Activated CD4-positive, alpha-beta T cell treated with anti-CD3 and anti-CD28 coated beads, Interleukin-2, amount 50 U/mL, for 24 hours (primary cell): Measurements from ENCODE around the gene ICAM5.
"Not testable (repeated sequence)": the region's sequence is repeated elsewhere in the genome, so short reads cannot be mapped to it uniquely, and the experiment has no call there.

Experiments
- DNase-seq, 2 donors: peaks; one replicate each; pipeline ENCODE4 v3.0.0-alpha.2; 2020; ENCODE audit warnings: low read depth in 1 of 2, low spot score in 1 of 2

Gene ICAM5

GRCh38 chr19:10318807-10319682, 29.3 kb downstream of the ICAM5 start:
- no peak for DNase-seq

GRCh38 chr19:10320602-10321416, 31.1 kb downstream of the ICAM5 start:
- no peak for DNase-seq

- no peak for DNase-seq
Measured at GRCh38 chr19:10321417-10321797, 31.7 kb downstream of the ICAM5 start.

DNA sequence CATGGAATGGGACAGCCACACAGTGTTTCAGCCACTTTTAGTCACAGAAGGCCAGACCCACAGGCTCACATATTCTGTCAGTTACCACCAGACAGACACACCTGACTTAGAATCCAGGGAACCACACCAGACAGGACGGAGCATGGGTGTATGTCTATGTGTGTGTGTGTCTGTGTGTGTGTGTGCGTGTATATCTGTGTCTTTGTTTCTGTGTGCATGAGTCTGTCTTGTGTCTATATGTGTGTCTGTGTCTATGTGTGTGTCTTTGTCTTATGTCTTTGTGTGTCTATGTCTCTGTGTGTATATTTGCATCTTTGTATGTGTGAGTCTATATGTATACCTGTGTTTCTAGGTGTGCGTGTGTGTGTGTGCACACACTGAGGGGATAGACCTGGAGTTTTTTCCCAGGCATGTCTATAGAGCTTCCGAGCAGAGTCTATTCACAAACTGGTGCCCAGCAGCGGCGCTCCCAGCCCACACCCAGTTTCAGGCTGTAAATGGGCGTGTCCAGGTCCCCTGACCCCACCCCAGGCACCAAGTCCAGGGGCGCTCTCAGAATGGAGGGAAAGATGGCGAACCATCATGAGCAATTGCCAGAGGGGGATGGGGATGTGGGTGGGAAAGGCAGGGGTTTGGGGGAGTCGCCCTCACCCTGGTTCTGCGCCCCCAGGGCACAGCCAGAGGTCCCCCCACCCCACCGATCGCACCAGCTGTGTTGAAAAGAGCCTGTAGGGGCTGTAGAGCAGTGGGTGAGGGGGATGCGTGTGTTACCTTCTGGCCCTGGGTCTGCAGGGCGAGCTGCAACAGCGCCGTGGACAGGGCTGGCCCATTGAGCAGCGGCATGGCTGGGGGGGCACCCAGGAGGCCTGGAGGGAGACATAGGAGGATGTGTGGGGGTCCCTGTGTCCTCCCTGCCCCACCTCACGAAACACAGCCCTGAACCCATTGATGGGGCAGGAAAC, 32.4 kb downstream of the ICAM5 start:
- no peak for DNase-seq

DNA sequence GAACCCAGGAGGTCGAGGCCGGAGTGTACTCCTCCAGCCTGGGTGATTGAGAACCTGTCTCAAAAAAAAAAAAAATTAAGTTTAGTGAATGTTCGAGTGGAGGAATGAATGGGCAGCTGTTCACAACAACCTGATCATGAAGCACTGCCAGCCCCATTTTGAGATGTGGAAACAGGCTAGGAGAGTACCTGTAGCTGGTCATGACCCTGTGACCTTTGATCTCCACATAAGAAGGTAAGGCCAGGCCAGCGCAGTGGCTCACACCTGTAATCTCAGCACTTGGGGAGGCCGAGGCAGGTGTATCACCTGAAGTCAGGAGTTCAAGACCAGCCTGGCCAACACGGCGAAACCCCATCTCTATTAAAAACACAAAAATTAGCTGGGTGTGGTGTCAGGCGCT, 36.0 kb downstream of the ICAM5 start:
- DNase-seq, result no peak

DNA sequence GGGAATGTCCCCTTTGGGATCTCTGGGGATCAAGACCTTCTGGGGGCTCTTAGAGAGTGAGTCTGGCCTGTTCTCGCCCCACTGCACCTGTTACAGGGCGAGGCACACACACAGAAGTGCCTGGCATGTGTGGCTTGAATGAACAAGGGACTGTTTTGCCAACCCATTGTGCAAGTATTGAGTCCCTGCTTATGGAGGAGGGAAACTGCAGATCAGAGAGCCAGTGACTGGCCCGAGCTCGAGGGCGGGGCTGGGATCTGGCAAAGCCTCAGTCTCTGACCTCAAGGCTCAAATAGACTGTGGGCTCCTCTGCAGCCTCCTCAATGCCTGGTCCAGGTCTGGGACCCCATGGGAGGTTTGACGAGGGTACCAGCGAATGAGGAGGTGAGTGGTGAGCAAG, 38.0 kb downstream of the ICAM5 start:
- DNase-seq, result no peak

DNA sequence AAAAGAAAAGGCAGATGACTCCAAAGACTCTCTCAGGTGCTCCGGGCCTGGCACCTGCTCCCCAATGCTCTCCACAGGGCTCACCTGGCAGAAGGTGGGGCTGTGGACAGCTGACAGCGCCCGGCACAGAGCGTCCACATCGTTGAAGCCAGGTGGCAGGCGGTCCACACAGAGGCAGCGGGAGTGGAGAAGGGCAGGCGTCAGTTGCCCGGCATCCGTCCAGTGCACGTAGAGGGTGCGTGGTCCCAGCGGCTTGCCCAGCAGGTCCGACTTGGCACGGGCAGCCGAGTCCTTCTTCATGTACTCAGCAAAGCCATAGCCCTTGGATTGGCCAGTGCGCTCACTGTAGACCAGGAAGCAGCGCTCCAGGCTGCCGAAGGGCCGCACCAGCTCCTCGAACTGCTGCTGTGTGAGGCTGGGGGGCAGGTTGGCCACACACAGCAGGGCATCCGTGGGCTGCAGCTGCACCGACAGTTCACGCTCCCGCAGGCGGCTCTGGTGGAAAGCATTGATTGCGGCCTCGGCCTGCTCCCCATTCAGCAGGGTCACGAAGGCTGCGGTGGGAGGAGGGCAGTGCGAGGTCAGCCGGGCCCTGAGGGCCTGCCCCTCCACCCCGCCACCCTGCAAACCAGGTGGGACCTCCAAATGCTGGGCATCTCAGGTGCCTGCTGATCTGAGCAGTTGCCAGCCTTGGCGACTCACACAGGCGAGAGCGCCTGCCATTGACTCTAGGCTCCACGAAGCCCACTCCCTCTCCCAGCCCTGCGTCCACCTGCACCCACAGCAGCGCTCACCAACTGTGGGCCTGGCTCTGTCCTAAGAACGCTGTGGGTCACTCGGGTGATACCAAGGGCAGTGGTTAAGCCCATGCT, 39.0 kb downstream of the ICAM5 start:
- no peak for DNase-seq

DNA sequence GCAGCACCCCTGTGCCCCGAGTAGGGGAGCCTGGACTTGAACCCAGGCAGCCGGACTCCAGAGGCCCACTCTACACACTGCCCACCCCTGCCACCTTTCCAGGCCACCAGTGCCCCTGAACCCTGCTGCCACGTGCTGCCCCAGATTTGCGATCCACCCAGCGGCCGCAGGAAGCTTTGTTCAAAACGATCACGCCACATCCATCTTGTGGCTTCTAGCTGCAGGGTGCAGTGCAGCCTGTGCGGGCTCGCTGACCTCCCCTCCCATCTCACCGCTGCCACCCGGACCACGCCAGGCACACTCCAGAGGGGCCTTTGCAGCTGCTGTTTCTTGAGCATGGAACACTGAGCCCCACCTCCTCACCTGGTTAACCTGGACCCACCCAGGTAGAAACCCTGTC, 39.8 kb downstream of the ICAM5 start:
- DNase-seq, result no peak

DNA sequence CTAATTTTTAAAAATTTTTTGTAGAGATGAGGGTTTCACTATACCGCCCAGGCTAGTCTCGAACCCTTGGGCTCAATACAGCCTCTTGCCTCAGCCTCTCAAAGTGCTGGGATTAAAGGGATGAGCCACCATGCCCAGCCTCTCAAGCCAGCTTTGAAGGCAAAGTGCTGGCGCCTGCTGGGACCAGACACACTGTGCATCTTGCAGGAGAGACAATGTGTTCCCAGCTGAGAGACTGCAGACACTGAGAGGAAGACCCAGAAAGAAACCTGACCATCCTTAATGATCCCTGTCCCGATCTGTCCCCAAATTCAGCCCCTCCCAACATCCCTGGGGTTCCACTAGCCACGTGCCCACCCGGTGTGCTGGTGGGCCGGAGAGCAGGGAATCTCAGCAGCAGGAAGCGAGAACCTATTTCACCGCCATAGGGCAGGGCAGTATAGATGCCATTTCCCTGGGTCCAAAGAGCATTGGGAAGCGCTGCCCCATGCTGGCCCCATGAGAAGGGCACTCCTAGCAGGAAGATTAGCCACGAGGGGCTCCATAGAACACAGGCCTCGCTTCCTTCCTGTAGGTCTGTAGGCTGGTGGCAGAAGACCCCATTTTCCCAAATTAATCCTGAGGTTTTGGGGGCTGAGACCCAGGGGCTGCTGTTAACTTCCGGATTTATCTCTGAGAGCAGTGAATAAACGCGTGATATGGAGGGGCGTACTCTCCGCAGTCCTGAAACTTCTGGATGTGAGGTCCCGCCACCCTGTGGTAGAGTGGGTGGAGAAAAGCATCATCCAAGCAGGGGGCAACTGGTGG, 42.6 kb downstream of the ICAM5 start:
- DNase-seq, result no peak

DNA sequence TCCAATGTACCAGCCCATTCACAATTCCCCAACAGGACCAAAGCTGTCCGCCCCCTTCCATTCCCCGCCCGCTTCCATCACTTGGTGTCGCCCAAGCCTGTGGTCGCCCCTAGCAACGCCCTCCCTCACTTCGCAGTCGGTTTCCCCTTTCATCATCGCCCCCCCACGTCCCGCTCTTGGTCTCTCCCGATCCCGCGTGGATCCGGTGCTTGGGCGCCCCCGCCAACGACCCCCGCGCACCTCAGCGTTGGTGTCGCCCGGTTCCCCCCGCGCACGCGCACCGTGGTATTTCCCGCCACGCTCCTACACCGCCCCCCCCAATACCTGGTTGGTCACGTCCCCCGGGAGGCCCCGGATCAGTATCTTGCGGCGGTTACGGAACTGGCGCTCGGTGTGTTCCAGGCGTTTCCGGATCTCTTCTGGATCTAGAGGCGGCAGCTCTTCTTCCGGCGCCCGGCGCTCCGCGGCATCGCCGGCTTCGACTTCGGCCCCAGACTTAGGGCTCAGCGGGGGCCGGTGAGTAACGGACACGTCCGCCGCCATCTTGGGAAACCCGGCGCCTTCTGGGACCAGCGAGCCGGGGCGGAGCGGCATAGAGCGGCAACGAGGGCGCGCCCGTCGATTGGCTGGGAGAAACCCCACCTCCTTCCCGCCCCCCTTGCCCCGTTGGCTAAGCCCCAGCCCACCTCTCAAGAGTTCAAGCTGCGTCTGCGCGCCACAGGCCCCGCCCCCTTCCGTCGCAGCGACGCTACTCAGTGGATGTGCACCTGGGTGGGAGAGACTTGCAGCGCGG, 43.4 kb downstream of the ICAM5 start, which contains the start of gene RAVER1:
Gene RAVER1, minus strand, starts transcription at position 565 of the 793 bp plus-strand sequence. Its CDS starts 22 bp downstream, at position 543.
- DNase-seq, result peak; percentile 95 to 97

DNA sequence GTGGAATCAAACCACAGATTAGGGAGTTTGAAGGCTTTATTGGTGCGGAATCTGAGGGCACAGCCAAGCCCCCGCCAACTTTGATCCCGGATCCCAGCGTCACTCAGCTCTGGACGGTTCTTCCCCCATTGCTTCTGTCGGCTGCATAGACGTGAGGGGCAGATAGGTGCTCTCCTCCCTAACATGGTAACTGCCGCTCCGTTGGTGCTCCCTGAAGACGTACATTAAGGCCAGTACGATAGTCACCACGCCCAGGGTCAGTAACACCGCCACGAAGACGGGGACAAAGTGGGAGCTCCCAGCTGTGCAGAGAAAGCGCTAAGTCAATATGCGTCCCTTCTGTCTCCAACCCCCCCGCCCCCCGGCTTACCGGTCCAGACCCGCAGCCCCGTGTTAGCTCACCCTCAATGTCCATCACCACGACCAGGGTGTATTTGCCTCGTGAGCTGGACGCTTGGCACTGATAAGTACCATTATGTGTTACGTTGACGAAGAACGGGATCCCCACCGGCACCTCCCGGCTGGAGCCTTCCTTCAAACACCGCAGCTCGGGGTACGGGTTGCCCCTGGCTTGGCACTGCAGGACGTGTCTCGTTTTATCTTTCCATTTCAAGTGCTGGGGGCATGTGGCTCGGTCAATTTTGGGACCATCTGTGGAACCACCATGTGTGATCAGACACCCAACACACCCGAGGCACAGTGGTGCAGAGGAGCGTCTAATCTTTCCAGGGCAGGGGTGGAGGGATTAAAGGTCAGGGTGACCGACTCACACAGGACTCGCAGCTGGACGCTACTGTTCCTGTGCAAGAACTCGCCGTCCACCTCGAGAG, 44.2 kb downstream of the ICAM5 start:
- DNase-seq, result no peak

DNA sequence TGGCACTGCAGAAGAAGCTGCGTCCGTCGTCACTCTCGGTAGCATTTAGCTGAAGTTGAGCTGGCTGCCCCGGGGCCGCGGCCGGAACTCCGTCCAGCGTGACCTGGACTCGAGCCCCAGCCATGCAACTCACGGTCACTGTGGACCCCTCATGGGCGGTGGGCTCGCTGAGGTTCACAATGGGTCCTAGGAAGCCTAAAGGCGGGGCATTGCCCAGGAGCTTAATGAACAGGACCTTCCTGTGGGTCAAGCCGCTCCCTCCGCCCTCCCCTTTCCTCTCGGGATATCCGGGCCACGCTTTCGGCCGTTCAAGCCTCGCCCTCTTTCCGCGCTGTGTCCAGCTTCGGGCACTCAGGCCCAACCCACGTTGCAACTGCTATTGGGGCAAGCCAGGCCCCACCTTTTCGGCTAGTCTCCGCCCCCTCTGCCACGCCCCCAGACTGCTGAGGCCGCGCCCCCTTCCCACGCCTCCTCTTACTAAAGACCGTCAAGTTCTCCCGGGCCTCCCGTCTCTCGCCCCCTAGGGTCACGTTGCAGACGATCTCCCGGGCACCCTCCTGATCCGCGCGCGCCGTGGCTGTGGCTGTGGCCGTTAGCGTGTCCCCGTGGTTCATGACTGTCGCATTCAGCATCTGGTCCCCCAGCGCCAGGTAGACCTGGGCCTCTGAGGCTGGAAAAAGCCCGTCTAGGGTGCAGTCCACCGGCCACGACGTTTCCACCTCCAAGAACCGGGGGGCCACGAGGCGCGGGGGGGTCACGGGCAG, 45.0 kb downstream of the ICAM5 start:
- no peak for DNase-seq

DNA sequence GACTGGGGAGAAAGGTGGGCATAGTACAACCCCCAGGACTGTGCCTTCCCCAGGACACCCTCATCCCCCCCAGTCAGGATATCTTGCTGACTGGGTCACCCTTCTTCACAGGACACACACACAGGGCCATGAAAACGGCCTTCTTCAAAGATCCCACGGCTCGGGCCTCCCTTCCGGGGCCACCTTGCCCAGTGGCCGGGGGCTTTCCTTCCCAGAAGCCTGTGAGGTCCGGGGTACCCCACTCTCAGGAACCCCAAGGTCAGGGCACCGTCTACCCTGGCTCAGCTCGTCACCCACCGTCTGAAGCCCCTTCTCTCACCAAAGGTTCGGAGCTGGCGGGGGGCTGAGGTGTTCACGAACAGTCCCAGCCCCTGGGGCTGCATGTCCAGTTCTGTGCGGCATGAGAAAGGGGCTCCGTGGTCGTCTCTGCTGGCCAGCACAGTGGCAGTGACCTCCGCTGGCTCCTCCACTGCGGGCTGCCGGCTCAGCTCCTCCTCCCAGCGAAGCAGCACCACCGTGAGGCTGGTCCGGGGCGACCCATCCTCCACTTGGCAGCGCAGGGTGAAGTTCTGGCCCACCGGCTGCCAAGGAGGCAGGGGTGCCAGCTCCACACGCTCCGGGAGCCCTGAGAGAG, 45.7 kb downstream of the ICAM5 start:
- no peak for DNase-seq

DNA sequence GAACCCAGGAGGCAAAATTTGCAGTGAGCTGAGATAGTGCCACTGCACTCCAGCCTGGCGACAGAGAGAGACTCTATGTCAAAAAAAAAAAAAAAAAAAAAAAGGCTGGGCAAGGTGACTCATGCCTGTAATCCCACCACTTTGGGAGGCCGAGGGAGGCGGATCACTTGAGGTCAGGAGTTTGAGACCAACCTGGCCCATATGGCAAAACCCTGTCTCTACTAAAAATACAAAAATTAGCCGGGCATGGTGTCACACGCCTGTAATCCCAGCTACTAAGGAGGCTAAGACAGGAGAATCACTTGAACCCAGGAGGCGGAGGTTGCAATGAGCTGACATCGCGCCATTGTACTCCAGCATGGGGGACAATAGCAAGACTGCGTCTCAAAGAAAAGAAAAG, 47.0 kb downstream of the ICAM5 start:
- not testable (repeated sequence) for DNase-seq

DNA sequence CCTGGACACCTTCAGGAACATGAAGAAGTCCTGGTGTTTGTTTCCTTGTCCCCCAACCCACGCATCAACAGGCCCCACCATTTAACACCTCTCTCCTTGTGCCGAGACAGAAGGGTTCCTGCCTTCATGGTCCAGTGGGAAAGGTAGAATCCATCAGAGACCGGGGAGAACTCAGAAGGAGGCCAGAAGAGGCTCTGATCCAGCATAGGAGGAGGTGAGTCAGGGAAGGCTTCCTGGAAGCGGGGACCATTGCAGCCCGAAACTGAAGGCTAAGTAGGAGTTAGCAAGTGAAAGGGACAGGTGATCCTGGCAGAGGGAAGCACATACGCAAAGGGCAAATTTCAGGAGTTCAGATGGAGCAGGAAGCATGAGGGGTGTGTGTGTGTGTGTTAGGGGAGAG, 49.2 kb downstream of the ICAM5 start:
- no peak for DNase-seq

- DNase-seq, result peak in 1 of 2 donors; percentile 56
Measured at GRCh38 chr19:10339380-10339960, 49.7 kb downstream of the ICAM5 start, which contains the start of gene ICAM3. TSS of gene ICAM3 (minus strand) at chr19:10339624. CDS start at chr19:10339614, 10 bp downstream.
